Measurements from ENCODE around the gene CD69. TPM values are rescaled to one million over a fixed set of nuclear protein-coding genes. Genes with fewer than 3 reads are reported as not detected.

Gene CD69
- total RNA-seq, 1 experiment from 2014 or later = not detected

DNA sequence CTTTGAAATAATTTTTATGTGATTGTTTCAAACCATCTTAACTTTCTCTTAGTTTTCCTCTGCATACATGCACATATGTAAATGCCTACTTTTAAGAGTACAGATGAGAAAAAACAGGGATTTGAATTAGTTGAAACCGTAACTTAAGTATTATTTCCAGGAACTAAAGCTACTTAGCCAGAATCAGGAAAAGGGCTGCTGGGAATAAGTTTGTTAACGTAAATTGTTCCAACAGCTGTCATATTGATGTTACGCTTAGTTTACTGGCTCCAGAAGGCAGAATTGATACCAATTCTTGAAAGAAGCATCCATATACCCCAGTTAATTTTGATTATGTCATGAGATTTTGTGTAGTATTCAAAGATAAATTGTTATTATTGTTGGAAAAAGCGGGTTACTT, 48.6 kb upstream of the CD69 start:
- H3K27me3 Mint-ChIP-seq (ENCODE audit: low read depth) = no peaks in the 10 kb centered on the region; the same call in 1 of the 2 replicates
- no peak overlapping the region for H4K5ac ChIP-seq (ENCODE audit: insufficient read length, low read depth, low read length)
- H2BK15ac ChIP-seq (ENCODE audit: low read depth, low read length) = no peak overlapping the region
- H3K56ac ChIP-seq (ENCODE audit: insufficient read length, low read depth, low read length) = no peak overlapping the region
- WGBS (ENCODE audit: extremely low coverage, insufficient read length, low lambda C conversion rate) = 100% methylated on average over 1 of the region's 4 CpGs
- H3K14ac ChIP-seq (ENCODE audit: insufficient read depth, low read length) = no peak overlapping the region
- H2AK5ac ChIP-seq (ENCODE audit: insufficient read length, low read length) = no peak overlapping the region
- TF ChIP-seq, protein P1, sequence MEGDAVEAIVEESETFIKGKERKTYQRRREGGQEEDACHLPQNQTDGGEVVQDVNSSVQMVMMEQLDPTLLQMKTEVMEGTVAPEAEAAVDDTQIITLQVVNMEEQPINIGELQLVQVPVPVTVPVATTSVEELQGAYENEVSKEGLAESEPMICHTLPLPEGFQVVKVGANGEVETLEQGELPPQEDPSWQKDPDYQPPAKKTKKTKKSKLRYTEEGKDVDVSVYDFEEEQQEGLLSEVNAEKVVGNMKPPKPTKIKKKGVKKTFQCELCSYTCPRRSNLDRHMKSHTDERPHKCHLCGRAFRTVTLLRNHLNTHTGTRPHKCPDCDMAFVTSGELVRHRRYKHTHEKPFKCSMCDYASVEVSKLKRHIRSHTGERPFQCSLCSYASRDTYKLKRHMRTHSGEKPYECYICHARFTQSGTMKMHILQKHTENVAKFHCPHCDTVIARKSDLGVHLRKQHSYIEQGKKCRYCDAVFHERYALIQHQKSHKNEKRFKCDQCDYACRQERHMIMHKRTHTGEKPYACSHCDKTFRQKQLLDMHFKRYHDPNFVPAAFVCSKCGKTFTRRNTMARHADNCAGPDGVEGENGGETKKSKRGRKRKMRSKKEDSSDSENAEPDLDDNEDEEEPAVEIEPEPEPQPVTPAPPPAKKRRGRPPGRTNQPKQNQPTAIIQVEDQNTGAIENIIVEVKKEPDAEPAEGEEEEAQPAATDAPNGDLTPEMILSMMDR (conservative IDR thresholded peaks at IDR 0.05) = no peak
- no peak overlapping the region for H3K4me2 ChIP-seq (ENCODE audit: insufficient read depth, insufficient read length, low read length)
- no peaks in the 10 kb centered on the region for H3K9me3 ChIP-seq (ENCODE audit: control insufficient read depth, low read depth, low read length)
- peaks cover 7% of the 10 kb centered on the region in 2 experiments; a peak in 3 of 4 replicates for H3K4me1 Mint-ChIP-seq
- no peak overlapping the region for H3T11ph ChIP-seq (ENCODE audit: low read length)
- H4K20me1 ChIP-seq (ENCODE audit: control insufficient read depth, insufficient read depth, insufficient read length) = no peaks in the 10 kb centered on the region
- no peaks in the 10 kb centered on the region for H3K4me1 ChIP-seq (ENCODE audit: insufficient read depth, low read length)
- H4K91ac ChIP-seq (ENCODE audit: insufficient read length, low read depth, low read length) = no peak overlapping the region
- H3K4ac ChIP-seq (ENCODE audit: low read depth, low read length) = no peak overlapping the region
- no peak overlapping the region for H3K27ac Mint-ChIP-seq
- H3K27ac ChIP-seq (ENCODE audit: insufficient read length, low read depth, low read length) = no peak overlapping the region
- H4K8ac ChIP-seq (replicated peaks; ENCODE audit: insufficient read length, low read depth, low read length) = no peak overlapping the region
- no peak for DNase-seq
- H3K79me2 ChIP-seq (ENCODE audit: insufficient read depth, low read length) = no peaks in the 10 kb centered on the region
- H3K36me3 Mint-ChIP-seq (ENCODE audit: insufficient read depth in 1 of 3, low read depth in 3 of 3) = no peaks in the 10 kb centered on the region
- no peak overlapping the region for H3K23ac ChIP-seq (ENCODE audit: insufficient read length, low read depth, low read length)
- H3K27me3 ChIP-seq (ENCODE audit: insufficient read depth, low read length) = no peaks in the 10 kb centered on the region
- no peaks in the 10 kb centered on the region for H3K9me3 Mint-ChIP-seq
- H3K9ac ChIP-seq (ENCODE audit: extremely low read depth, insufficient read length, low read length) = no peak overlapping the region
- no peak overlapping the region for H2BK5ac ChIP-seq (ENCODE audit: insufficient read length, low read length)
- no peak overlapping the region for H3K18ac ChIP-seq (ENCODE audit: insufficient read length, low read depth, low read length)
- H3K79me1 ChIP-seq (ENCODE audit: insufficient read depth, low read depth, low read length, poor library complexity, severe bottlenecking) = no peaks in the 10 kb centered on the region
- no peak overlapping the region for H2AFZ ChIP-seq (ENCODE audit: low read length)
- no peak overlapping the region for H2BK20ac ChIP-seq (ENCODE audit: low read depth, low read length, poor library complexity, severe bottlenecking)
- no peak overlapping the region for H2BK120ac ChIP-seq (ENCODE audit: low read depth, low read length, poor library complexity, severe bottlenecking)
- no peaks in the 10 kb centered on the region for H3K23me2 ChIP-seq (ENCODE audit: insufficient read length, low read depth, low read length, poor library complexity, severe bottlenecking)
- no peak overlapping the region for H2BK12ac ChIP-seq (ENCODE audit: insufficient read length, low read depth, low read length)
- no peak overlapping the region for H3K4me3 Mint-ChIP-seq

All from H9 (cell line).